Astrocyte (in vitro differentiated cells and primary cell): ENCODE measurements around the gene MLXIPL.
"Not testable (repeated sequence)": the region's sequence is repeated elsewhere in the genome, so short reads cannot be mapped to it uniquely, and the experiment has no call there.

Experiments used
- EZH2 ChIP-seq: IDR thresholded peaks from 2 replicates; pipeline ENCODE4 v1.6.1; 2012; ENCODE audit warnings: mild to moderate bottlenecking, low read length, inconsistent platforms; ENCODE audit not compliant: insufficient read depth
- TF ChIP-seq, protein P1 (sequence below): IDR thresholded peaks from 2 replicates; pipeline ENCODE4 v1.5.1; 2011; ENCODE audit warnings: low read depth, mild to moderate bottlenecking, inconsistent platforms, low read length, moderate library complexity; ENCODE audit not compliant: insufficient read depth

DNA sequence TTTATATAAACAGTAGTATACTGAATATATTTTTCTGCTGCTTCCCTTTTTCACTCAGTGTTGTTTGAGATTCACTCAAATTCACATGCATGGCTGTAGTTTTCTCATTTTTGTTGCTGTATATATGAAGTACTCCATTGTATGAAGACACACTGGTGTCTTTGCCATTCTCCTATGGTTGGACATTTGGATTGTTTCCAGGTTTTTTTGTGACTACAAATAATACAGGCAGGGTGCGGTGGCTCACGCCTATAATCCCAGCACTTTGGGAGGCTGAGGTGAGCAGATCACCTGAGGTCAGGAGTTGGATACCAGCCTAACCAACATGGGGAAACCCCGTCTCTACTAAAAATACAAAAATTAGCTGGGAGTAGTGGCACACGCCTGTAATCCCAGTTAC lies 36.3 kb upstream of the MLXIPL start:
- TF ChIP-seq, protein P1, sequence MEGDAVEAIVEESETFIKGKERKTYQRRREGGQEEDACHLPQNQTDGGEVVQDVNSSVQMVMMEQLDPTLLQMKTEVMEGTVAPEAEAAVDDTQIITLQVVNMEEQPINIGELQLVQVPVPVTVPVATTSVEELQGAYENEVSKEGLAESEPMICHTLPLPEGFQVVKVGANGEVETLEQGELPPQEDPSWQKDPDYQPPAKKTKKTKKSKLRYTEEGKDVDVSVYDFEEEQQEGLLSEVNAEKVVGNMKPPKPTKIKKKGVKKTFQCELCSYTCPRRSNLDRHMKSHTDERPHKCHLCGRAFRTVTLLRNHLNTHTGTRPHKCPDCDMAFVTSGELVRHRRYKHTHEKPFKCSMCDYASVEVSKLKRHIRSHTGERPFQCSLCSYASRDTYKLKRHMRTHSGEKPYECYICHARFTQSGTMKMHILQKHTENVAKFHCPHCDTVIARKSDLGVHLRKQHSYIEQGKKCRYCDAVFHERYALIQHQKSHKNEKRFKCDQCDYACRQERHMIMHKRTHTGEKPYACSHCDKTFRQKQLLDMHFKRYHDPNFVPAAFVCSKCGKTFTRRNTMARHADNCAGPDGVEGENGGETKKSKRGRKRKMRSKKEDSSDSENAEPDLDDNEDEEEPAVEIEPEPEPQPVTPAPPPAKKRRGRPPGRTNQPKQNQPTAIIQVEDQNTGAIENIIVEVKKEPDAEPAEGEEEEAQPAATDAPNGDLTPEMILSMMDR: not testable (repeated sequence)
- not testable (repeated sequence) for TF ChIP-seq EZH2
